Thyroid gland (tissue), 4 donors: ENCODE data around the gene ABHD12. TPM values are rescaled to one million over a fixed set of nuclear protein-coding genes. Genes with fewer than 3 reads are reported as not detected.

Experiments used
- DNase-seq, 2 donors: peaks; one replicate each; pipeline ENCODE4 v3.0.0-alpha.2; 2019
- H3K27ac ChIP-seq, 3 donors: fragments of 200-600 bp; sonication (generic); 1 replicate in 2 of 3; 2 replicates in 1 of 3; pipeline ENCODE4 v1.5.1; 2016 to 2019; ENCODE audit warnings: mild to moderate bottlenecking in 1 of 3, moderate library complexity in 1 of 3
- H3K27me3 ChIP-seq: fragments of 200-600 bp; sonication (generic); one replicate; pipeline ENCODE4 v1.5.1; 2019
- H3K36me3 ChIP-seq, 2 donors: fragments of 200-600 bp; sonication (generic); one replicate each; pipeline ENCODE4 v1.5.1; 2016 to 2019
- H3K4me1 ChIP-seq, 2 donors: fragments of 200-600 bp; sonication (generic); one replicate each; pipeline ENCODE4 v1.5.1; 2017 to 2019
- H3K4me3 ChIP-seq, 3 donors: fragments of 200-600 bp; sonication (generic); replicated peaks in 1 of 3; 1 replicate in 2 of 3; 2 replicates in 1 of 3; pipeline ENCODE4 v1.5.1; 2016; ENCODE audit warnings: mild to moderate bottlenecking in 1 of 3
- H3K9me3 ChIP-seq: fragments of 200-600 bp; sonication (generic); one replicate; pipeline ENCODE4 v1.5.1; 2017
- POLR2A ChIP-seq, 2 donors: fragments of 450-650 bp; IDR thresholded peaks; one replicate each; pipeline ENCODE4 v1.6.1; 2017; ENCODE audit warnings: antibody characterized with exemption in 2 of 2, mild to moderate bottlenecking in 2 of 2, moderate library complexity in 1 of 2
- WGBS, 2 donors: methylation state at CpG; one replicate each; pipeline ENCODE4 v1.1.5; 2017; 5-methylcytosine and 5-hydroxymethylcytosine counted together
- intact Hi-C: fragments of 100-400 bp; cut with DNase I; formaldehyde crosslinking; loops from one replicate; pipeline ENCODE4 v1.15.1; 2023
- total RNA-seq, 4 donors: library from RNA; depleted of rRNA; stranded (reverse); fragments of >200 nt; gene quantifications; one replicate each; pipeline ENCODE4 v1.2.3, GENCODE V29; 2016
- TF ChIP-seq, protein P1 (sequence below), 6 experiments: fragments of 200-600 bp in 3 of 6; fragments of 450-650 bp in 3 of 6; sonication (generic) in 3 of 6; IDR thresholded peaks; one replicate each; pipeline ENCODE4 v1.5.1; 2016 to 2019; ENCODE audit warnings: antibody characterized with exemption in 6 of 6, mild to moderate bottlenecking in 2 of 6, inconsistent platforms in 1 of 6, moderate library complexity in 1 of 6

The ABHD12 gene
- total RNA-seq, 4 donors from 2014 or later, result 103 to 212 (median 179) TPM

- 97 to 100% methylated on average over 4 to 5 of the region's 5 CpGs for WGBS, 2 donors
- Histone ChIP-seq H3K27me3 (no peaks in the 10 kb centered on the region), H3K36me3 (peaks cover 0 to 10% of the 10 kb centered on the region in 2 donors), H3K9me3 (no peaks in the 10 kb centered on the region), H3K4me1 (peaks cover 3 to 7% of the 10 kb centered on the region in 2 donors), H3K4me3 (no peak overlapping the region), H3K27ac (no peak overlapping the region)
- TF ChIP-seq, protein P1, sequence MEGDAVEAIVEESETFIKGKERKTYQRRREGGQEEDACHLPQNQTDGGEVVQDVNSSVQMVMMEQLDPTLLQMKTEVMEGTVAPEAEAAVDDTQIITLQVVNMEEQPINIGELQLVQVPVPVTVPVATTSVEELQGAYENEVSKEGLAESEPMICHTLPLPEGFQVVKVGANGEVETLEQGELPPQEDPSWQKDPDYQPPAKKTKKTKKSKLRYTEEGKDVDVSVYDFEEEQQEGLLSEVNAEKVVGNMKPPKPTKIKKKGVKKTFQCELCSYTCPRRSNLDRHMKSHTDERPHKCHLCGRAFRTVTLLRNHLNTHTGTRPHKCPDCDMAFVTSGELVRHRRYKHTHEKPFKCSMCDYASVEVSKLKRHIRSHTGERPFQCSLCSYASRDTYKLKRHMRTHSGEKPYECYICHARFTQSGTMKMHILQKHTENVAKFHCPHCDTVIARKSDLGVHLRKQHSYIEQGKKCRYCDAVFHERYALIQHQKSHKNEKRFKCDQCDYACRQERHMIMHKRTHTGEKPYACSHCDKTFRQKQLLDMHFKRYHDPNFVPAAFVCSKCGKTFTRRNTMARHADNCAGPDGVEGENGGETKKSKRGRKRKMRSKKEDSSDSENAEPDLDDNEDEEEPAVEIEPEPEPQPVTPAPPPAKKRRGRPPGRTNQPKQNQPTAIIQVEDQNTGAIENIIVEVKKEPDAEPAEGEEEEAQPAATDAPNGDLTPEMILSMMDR (IDR thresholded peaks at IDR 0.05), result no peak
- no peak for TF ChIP-seq POLR2A (IDR thresholded peaks at IDR 0.05)
- no peak for DNase-seq
- intact Hi-C loops, result no loop called here
These were observed 69.3 kb downstream of the ABHD12 start for GRCh38 chr20:25321262-25321831.

- 91 to 92% methylated on average over 13 of the region's 13 CpGs for WGBS, 2 donors
- intact Hi-C loops, result no loop called here
- H3K27ac ChIP-seq, result no peak overlapping the region
These were observed 70.4 kb downstream of the ABHD12 start for GRCh38 chr20:25320035-25320800.

GRCh38 chr20:25319241-25320034, 71.2 kb downstream of the ABHD12 start:
- TF ChIP-seq, protein P1 (IDR thresholded peaks at IDR 0.05), result no peak
- TF ChIP-seq POLR2A (IDR thresholded peaks at IDR 0.05), result no peak
- no peak overlapping the region for H3K4me3 ChIP-seq
- intact Hi-C loops, result no loop called here
- no peak overlapping the region for H3K27ac ChIP-seq
- DNase-seq, result peak in 1 of 2 donors; percentile 1
- peaks cover 0 to 4% of the 10 kb centered on the region in 2 donors for H3K4me1 ChIP-seq
- H3K36me3 ChIP-seq, result peaks cover 0 to 11% of the 10 kb centered on the region in 2 donors
- H3K9me3 ChIP-seq, result no peaks in the 10 kb centered on the region
- WGBS, 2 donors, result 89 to 91% methylated on average over 11 of the region's 11 CpGs
- no peaks in the 10 kb centered on the region for H3K27me3 ChIP-seq

More at GRCh38 chr20:25320035-25320800, 70.4 kb downstream of the ABHD12 start:
- Histone ChIP-seq H3K4me1 (peaks cover 0 to 4% of the 10 kb centered on the region in 2 donors), H3K27me3 (no peaks in the 10 kb centered on the region), H3K36me3 (peaks cover 0 to 11% of the 10 kb centered on the region in 2 donors), H3K9me3 (no peaks in the 10 kb centered on the region), H3K4me3 (no peak overlapping the region)
- peak in 1 of 2 donors; percentile 0 for DNase-seq
- TF ChIP-seq POLR2A (IDR thresholded peaks at IDR 0.05), result no peak
- TF ChIP-seq, protein P1 (IDR thresholded peaks at IDR 0.05), result no peak

DNA sequence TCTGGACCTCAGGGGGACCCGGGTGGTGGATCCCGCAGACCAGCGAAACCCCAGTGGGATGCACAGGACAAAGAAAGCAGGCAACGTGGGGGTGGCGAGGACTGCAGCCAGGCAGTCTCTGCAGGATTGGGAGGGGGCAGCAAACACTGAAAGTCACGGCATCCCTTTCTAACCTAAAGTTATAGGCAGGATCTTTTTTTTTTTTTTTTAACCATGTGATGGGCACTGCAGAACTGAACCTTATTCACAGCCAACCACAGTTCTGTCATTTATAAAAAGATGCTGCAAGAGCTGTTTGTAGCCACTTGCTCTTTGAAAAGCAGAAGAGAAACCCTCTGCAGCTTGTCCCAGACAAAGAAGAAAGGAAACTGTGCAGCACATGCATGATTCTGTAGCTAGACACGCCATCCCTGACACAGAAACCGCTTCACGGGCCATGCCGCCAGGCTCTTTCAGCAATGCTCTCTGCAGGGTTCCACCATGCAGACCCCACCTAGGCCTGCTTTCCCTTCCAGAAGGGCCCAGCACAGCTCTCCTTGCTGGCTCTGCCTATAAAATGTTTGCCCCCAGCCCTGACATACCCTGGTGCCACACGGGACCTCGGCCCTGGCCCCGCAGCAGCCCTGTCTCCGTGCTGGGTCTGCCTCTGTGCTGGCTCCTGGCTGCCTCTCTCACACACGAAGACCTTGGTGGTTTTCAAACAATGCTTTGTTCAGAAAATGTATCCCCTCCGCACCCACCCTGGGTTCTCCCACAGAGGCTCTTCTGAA, 72.0 kb downstream of the ABHD12 start:
- TF ChIP-seq, protein P1 (IDR thresholded peaks at IDR 0.05), result no peak
- TF ChIP-seq POLR2A (IDR thresholded peaks at IDR 0.05), result no peak
- Histone ChIP-seq H3K4me3 (no peak overlapping the region), H3K36me3 (peaks cover 0 to 11% of the 10 kb centered on the region in 2 donors), H3K9me3 (no peaks in the 10 kb centered on the region), H3K27me3 (no peaks in the 10 kb centered on the region), H3K27ac (no peak overlapping the region), H3K4me1 (no peaks in the 10 kb centered on the region)
- peak in 1 of 2 donors; percentile 0 for DNase-seq
- WGBS, 2 donors, result 88 to 89% methylated on average over 13 to 16 of the region's 16 CpGs
- intact Hi-C loops, result no loop called here
